HG02759 (cell line): ENCODE data around the gene TUT1.
"Not testable (repeated sequence)": the region's sequence is repeated elsewhere in the genome, so short reads cannot be mapped to it uniquely, and the experiment has no call there.

Experiments
- ATAC-seq: cut with Tn5 transposase; IDR thresholded peaks from one replicate; pipeline ENCODE4 v1.9.1; 2021; ENCODE audit warnings: mild to moderate bottlenecking, moderate library complexity; ENCODE audit not compliant: unreplicated experiment

TUT1 gene

DNA sequence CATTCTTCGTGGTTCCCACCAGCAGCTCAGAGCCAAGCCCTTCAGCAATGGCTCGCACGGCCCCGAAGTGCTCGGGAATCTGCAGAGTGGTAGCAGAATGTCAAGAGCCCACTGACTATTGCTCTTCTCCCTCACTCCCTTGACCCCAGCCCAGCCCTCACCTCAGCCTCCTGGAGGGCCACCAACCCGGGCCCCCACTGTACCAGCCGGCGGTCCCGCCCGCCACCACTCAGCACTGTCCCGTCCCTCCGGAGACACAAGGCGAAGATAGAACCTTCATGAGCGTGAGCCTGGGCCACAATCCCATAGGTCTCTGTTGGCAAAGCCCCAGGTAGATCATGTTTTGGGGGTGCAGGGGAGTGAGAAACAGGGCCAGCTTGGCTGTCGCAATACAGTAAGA lies 14.6 kb upstream of the TUT1 start:
- ATAC-seq: no peak

DNA sequence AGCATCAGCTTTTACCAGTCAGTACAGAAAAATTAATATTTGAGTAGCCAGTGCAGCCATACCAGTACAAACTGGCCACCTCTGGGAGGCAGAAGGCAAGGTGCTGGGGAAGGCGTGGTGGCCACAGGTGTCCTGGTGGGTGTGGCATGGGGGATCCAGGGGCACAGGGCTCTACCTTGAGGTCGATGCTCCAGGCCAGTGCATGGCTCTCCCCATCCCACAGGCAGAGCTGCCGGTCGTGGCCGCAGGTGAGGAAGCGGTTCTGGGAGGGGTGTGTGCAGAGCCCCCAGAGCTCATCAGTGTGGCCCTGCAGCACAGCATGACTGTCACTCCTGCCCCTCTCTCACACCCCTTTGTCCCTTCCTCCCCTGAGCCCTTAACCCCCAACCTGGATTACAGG lies 14.1 kb upstream of the TUT1 start:
- no peak for ATAC-seq

GRCh38 chr11:62604460-62605120 lies 13.3 kb upstream of the TUT1 start:
- ATAC-seq: no peak

- ATAC-seq: no peak
Observed at GRCh38 chr11:62603776-62604299, 12.5 kb upstream of the TUT1 start.

GRCh38 chr11:62603072-62603408 lies 11.7 kb upstream of the TUT1 start:
- no peak for ATAC-seq

- ATAC-seq: peak; percentile 0
Observed at GRCh38 chr11:62602141-62603071, 11.1 kb upstream of the TUT1 start.

GRCh38 chr11:62601372-62602140 lies 10.2 kb upstream of the TUT1 start, which contains the start of gene MTA2:
Gene MTA2, minus strand, starts transcription at chr11:62601865. Its CDS starts 415 bp downstream, at chr11:62601450.
- peak; percentile 74 for ATAC-seq

DNA sequence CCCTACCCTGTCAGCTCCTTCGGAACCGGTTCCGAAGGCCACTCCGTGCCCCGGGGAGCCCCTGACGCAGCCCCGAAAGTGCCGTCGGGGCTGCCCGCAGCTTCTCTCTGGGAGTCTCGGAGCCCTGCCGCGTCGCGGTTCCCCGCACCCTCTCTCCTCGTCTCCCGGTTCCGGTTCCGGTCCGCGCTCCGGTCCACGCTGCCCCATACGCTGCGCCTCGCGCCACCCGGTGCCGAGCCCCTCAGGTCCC lies 9.7 kb upstream of the TUT1 start:
- peak; percentile 10 for ATAC-seq

DNA sequence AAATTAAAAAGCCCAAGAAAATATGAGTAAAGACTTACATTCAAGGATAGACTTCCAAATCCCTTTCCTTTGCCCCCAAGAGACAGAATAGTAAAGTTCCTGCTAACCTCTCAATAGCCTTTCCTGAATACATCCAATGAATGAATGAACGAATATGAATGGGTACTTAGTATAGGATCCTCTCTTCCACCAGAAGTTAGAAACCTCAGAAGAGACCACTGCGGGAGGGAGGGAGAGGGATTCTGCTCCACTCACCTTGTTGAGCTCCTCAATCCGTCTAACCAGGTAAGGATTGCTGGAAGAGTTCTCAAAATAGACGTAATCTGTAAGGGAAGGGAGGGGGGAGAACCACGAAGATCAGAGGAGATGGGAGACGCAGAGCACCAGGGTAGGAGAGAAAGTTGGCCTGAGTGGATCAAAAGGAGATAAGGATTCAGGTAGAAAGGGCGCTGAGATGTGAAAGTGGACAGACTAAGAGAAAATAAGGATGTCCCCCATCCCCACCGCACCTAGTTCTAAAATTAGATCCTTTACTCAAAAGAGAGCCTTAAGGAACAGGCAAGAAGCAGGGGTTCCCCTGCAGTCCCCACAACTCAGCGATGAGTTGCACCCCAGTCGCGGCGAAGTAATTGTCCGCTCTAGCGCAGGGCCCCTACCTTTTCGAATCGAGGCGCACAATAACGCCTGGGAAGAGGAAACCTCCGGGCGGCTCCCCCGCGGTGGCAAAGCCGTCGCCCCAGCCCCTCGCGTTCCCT lies 9.2 kb upstream of the TUT1 start:
- no peak for ATAC-seq

DNA sequence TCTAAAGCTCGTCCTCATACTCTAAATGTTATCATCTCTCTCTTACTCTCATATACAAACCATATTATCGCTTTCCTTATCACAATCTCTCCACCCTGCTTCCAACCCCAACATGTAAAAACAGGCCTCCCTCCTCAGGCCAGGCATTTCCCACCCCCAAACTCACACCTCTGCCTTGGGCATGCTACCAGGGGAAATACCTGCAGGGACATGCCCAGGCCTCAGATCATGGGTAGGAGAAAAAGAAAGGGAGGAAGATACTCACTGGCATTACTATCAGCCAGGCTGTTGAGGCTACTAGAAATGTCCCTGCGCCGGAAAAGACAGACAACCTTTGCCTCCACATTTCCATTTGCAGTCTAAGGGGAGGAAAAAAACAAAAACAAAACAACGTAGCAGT lies 8.6 kb upstream of the TUT1 start:
- no peak for ATAC-seq

DNA sequence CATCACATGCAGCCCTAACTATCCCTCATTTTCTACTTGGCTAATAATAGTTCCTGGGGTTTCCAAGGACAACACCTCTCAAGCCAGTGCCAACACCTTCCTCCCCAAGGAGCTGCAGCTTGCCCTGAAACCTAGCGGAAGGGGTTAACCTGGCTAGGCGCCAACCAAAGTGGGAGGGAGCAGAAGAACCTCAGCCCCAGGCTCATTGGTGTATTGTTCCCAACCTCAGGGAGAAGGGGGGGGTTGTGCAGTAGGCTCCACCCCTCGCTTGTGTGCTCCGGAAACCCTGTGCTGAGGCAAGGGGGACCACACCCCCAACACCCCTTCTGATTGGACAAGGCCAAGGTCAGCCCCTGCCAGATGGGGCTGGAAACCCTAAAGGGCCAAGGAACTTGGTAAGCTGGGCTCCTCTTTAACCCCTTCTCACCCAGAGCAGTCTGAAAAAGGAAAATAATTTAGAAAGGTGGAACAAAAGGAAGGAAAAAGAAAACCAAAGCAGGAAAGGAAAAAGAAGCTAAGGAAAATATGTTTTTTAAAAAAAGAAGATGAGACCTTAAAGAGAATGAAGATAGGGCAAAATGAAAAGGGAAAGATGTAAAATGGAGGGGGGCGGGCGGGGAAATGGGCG lies 7.9 kb upstream of the TUT1 start:
- peak; percentile 52 for ATAC-seq

DNA sequence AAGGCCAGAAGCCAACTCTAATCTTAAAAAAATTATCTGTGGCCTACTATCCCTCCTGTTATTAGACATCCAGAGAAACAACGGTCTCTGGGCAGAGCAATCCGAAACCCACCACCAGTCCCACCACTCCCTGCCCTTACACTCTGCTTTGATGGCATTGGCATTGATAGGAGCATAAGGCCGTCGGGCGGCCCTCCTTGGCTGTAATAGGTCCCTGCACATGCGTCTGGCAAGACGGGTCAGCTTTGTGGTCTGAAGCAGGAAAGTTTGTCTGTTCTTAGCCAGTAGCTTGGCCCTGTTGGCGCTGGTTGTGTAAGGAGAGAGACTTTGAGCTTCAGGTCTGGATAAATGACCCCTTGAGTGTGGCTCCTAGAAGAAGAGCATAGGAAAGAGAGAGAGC lies 3.8 kb upstream of the TUT1 start:
- no peak for ATAC-seq

GRCh38 chr11:62593434-62594044 lies 2.2 kb upstream of the TUT1 start:
- no peak for ATAC-seq

- no peak for ATAC-seq
Observed at GRCh38 chr11:62592989-62593421, 1.7 kb upstream of the TUT1 start.

DNA sequence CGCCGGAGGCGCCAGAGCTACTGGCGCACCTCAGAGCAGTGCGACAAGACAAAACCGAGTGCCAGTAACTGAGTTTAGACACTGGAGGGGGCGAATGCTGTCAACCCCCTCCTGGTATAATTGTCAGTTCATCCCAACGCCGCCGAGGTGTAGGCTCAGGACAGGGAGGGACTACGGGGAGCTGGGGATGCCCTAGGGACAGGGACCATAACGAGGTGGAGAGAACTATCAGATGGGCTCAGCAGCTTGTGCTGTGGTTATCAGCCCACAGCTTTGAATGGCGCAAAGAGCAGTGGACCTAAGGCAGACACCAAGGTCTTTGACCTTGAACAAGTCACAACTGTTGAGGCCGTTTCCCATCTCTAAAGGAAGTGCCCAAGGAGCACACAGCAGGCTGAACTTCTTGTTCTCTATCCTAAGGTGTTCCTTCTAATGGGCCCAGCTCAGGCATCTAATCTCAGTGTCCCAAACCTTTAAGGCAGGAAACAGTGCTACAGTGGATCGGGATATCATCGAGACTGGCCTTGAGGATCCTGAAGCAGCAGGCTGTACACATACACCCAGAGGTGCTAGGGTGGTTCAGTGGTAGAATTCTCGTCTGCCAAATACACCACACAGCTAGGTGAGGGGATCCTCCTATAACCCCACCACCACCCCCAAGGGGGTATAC lies 958 bp upstream of the TUT1 start:
- ATAC-seq: no peak

- no peak for ATAC-seq
Observed at GRCh38 chr11:62588966-62589637, 2.2 kb downstream of the TUT1 start.

- ATAC-seq: not testable (repeated sequence)
Observed at GRCh38 chr11:62585356-62585755, 6.0 kb downstream of the TUT1 start.

GRCh38 chr11:62581735-62582134 lies 9.6 kb downstream of the TUT1 start:
- ATAC-seq: not testable (repeated sequence)
